Body of pancreas (tissue), 4 donors: Measurements from ENCODE around the gene NKAIN2.

Experiments
- CTCF ChIP-seq, 7 experiments: fragments of 450-650 bp in 4 of 7; fragments of 200-600 bp in 3 of 7; sonication (generic) in 3 of 7; IDR thresholded peaks; one replicate each; pipeline ENCODE4 v1.5.1; 2016 to 2019; ENCODE audit warnings: antibody characterized with exemption in 7 of 7
- POLR2A ChIP-seq, 3 donors: fragments of 450-650 bp; IDR thresholded peaks; one replicate each; pipeline ENCODE4 v1.6.1; 2016; ENCODE audit warnings: antibody characterized with exemption in 3 of 3, mild to moderate bottlenecking in 2 of 3

- TF ChIP-seq CTCF (IDR thresholded peaks at IDR 0.05) (no peak), POLR2A (IDR thresholded peaks at IDR 0.05) (no peak)
Observed at GRCh38 chr6:123784330-123784729, 19.3 kb upstream of the NKAIN2 start.
